Fibroblast of skin of left biceps (primary cell): Measurements from ENCODE around the gene SMIM20.
A peak's percentile ranks its signal among the peaks of the same experiment; 100 is the strongest.

Experiments used
- DNase-seq, 2 experiments: peaks; one replicate each; pipeline ENCODE4 v3.0.0-alpha.2; 2013; ENCODE audit warnings: low read depth in 2 of 2

The SMIM20 gene

DNA sequence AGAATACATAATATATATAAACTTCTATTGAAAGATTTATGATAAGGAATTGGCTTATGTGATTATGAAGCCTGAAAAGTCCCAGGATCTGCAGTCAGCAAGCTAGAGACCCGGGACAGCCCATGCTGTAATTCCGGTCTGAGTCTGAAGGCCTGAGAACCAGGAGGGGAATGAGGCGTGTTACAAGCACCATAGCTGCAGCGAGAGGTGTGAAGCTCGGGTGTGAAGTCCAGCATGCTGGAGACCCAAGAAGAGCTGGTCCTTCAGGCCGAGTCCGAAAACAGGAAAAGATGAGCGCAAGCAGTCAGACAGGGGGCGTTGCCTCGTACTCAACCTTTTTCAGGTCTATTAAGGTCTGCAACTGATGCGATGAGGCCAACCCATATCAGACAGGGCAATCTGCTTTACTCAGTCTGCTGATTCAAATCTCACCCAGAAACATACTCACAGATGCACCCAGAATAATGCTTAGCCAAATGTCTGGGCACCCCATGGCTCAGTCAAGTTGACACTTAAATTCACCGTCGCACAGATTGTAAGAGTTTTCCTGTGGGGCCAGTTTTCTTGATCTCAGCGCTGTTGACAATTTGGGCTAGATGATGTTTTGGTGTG is 40.4 kb downstream of the SMIM20 start:
- DNase-seq: no peak

DNA sequence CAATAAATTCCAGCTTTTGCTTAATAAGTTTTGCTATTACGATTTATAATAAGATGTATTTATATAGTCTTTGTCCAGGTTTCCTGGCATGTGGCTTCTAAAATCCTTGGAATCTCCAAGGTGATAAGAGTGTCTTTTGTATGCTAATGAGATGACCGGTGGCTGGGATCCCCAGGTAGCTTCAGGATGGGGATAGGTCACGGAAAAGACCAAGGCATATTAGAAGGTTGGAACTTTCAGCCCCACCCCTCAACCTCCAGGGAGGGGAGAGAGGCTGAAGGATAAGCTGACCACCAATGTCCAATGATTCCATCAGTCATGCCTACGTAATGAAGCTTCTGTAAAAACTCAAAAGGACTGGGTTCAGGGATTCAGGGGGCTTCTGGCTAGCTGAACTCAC is 41.7 kb downstream of the SMIM20 start:
- DNase-seq: no peak

- no peak for DNase-seq
Observed at GRCh38 chr4:25956260-25956659, 42.2 kb downstream of the SMIM20 start.

GRCh38 chr4:25958110-25958509 is 44.1 kb downstream of the SMIM20 start:
- DNase-seq: no peak

DNA sequence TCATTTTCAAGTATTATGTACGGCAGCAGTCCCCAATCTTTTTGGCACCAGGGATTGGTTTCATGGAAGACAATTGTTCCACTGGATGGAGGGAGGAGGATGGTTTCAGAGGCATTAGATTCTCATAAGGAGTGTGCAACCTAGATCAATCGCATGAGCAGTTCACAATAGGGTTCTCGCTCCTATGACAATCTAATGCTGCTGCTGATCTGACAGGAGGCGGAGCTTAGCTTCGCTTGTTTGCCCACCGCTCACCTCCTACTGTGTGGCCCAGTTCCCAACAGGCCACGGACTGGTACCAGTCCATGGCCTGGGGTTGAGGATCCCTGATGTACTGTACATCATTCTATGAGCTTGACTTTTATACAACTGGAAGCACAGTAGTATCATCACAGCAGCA is 48.4 kb downstream of the SMIM20 start:
- DNase-seq: no peak

GRCh38 chr4:25965629-25966028 is 51.6 kb downstream of the SMIM20 start:
- no peak for DNase-seq

- peak; percentile 27 to 29 for DNase-seq
Observed at GRCh38 chr4:25966171-25966570, 52.2 kb downstream of the SMIM20 start.

DNA sequence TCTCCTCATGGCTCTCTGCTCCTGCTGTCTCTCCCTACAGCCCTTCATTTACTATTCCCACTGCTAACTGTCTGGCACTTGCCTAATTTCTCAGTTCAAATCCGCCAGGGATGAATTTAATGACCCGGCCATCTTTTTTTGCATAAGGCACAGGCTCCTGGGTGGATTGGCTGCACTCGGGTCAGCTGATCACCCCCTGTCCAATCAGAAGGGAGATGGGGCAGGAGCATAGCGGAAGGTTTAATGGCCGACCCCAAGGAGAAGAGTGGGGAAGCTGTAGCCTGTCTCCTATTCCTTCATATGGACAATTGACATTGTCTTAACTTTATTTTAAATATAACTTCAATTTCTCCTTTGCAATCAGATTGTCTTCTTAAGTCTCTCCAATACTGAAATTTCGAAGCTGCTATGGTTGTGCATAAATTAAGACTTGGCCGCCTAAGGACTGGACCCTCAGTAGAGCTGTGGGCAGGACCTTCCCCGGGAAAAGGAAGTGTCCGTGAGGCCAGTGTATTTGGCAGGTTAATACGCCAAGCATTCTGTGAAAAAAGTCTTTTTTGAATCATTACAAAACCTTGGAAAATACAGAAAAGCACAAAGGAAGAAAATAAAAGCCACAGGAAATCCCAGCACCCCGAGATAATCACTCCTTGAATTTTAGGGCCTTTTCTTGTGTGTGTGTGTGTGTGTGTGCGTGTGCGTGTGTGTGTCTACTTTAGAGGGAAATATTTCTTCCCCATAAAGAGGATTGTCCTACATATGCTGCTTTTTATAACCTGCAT is 55.5 kb downstream of the SMIM20 start:
- DNase-seq: no peak

DNA sequence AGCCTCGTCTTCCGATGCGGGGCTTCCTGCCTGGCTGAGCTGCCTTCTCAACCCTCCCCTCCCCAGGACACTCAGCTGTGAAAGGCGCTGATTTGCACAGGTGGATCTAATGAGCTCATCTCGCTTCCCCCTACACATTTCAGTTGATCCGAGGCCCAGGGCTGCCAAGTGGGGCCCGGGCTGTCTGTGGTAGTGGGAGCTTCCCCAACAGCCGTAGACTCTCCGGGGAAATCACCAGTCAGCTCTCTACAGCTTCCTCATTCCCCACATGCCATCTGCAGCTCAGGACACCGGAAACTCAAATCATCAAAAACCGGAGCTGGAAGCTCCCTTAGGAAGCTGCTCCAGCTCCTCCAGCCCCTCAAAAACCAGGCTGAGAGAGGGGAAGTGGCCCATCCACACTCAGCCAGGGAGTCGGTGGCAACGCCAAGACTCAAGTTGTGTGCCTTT is 56.2 kb downstream of the SMIM20 start:
- DNase-seq: no peak

DNA sequence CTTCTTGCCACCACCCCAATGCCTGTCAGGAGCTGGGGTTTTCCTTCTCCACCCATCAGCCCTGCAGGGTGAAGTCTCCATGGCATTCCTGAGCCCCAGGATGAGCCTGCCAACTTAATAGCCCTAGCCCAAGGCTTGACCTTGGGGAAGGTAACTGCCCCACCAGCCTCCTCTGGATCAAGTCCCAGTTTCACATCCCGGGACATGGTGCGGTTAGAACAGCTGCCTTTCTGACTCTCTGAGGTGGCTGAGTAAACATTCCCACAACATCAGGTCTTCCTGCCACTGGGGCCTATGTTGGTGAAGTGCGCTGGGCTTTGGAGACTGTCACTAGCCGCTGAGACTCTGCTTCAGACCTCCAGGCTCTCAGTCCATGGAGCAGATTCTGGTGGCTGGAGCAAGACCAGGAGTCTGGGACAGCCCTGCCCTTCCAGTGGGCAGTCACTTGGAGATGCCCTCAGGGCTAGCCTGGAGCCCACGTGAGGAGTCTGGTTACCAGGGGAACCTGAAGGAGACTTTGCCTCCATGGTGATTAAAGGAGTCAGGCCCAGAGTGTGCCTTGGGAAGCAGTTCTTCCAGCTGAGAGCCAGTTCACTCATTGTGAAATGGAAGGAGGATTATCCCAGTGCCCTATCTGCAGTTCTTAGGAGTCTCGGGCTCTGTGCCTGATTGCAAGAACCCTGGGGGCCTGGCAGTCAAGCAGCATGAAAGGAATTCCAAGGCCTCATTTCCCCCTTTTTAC is 56.8 kb downstream of the SMIM20 start:
- no peak for DNase-seq

DNA sequence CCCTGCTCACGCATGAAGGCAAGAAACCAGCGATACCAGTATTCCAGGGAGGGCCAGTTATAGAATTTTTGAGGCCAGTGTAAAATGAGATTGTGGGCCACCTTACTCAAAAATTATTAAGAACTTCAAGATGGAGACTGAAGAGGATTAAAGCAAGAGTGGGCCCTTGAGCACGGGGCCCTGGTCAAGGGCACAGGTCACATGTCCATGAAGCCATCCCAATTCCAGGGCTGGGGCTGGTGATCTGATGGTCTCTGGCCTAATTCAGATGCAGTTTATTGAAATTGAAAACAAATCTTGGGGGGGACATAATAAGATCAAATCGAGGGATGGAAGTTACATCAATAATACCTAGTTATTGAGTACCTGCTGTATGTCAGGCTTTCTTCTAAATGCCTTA is 58.3 kb downstream of the SMIM20 start:
- no peak for DNase-seq

- DNase-seq: no peak
Observed at GRCh38 chr4:25972984-25973745, 59.1 kb downstream of the SMIM20 start.

- DNase-seq: no peak
Observed at GRCh38 chr4:25976780-25977179, 62.8 kb downstream of the SMIM20 start.

- DNase-seq: no peak
Observed at GRCh38 chr4:25977397-25978170, 63.6 kb downstream of the SMIM20 start.

DNA sequence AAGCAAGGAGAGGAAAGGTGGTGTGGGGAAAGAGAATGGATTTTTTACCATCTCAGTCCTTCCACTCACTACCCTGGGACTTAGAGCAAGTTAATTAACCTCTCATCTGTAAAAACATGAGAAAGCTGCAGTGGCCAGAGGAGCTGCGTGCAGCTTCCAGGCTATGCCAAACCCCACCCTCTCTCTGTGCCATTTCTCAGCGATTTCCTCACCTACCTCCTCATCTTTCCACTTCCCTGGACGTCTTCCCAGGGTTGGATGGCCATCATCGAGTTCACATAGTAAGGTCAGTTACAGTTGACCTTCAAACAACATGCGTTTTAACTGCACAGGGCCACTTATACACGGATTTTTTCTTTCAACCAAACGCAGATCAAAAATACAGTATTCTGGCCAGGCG is 64.3 kb downstream of the SMIM20 start:
- DNase-seq: no peak
